HCT116 (cell line): ENCODE results near the gene UBALD2. TPM values are rescaled to one million over a fixed set of nuclear protein-coding genes. Genes with fewer than 3 reads are reported as not detected.

Source experiments
- ATAC-seq: fragments of 200-7000 bp; cut with Tn5 transposase; 2 replicates; pipeline ENCODE4 v1.9.1; 2020; ENCODE audit warnings: mild to moderate bottlenecking, moderate library complexity
- BruUV-seq: library from RNA; stranded (reverse); fragments of 400-500 nt; replicated peaks from 2 replicates; lab custom pipeline; 2021; lab: Mats Ljungman, UMichigan
- CTCF ChIA-PET: fragments of 300-600 bp; sonication (Branson Sonifier 250); formaldehyde crosslinking; loops from one replicate; lab custom pipeline; 2021; ENCODE audit warnings: antibody characterized with exemption; lab: Charles Lee
- POLR2A ChIA-PET: fragments of 300-600, 350-600 bp; sonication (Branson Sonifier 250); formaldehyde crosslinking; loops from one replicate; lab custom pipeline; 2021; ENCODE audit warnings: antibody characterized with exemption; lab: Charles Lee
- RAD21 ChIA-PET, 2 experiments: fragments of 300-600 bp; sonication (Branson Sonifier 250); formaldehyde crosslinking; loops; one replicate each; lab custom pipeline; 2023; ENCODE audit warnings: low total read pairs in 2 of 2; ENCODE audit not compliant: uncharacterized antibody in 2 of 2, unreplicated experiment in 2 of 2, low non-redundant PET in 1 of 2; lab: Charles Lee
- DNase-seq: peaks from one replicate; pipeline ENCODE4 v3.0.0-alpha.2; 2010; ENCODE audit warnings: low read depth, low spot score
- H2AFZ ChIP-seq: fragments of 200-600 bp; shearing (Covaris generic), sonication (generic); 2 replicates; pipeline ENCODE4 v1.6.1; 2017; ENCODE audit warnings: low read depth, mixed run types, mixed read lengths, antibody characterized with exemption, low read length; ENCODE audit not compliant: poor library complexity, severe bottlenecking
- H3K27ac ChIP-seq: 2 replicates; pipeline ENCODE4 v1.5.1; 2012; ENCODE audit warnings: low read depth, low read length
- H3K27me3 ChIP-seq: fragments of 200-600 bp; sonication (generic); 2 replicates; pipeline ENCODE4 v1.6.1; 2016; ENCODE audit warnings: mixed run types, low read length, mixed read lengths; ENCODE audit not compliant: insufficient read depth
- H3K36me3 ChIP-seq, 2 experiments: fragments of 200-500 bp in 1 of 2; fragments of 200-600 bp in 1 of 2; sonication (Bioruptor generic) in 1 of 2; sonication (generic) in 1 of 2; 2 replicates each; pipeline versions ENCODE4 v1.5.1 to v1.6.1; 2014 to 2016; ENCODE audit warnings: low read length in 2 of 2, inconsistent platforms in 1 of 2, mixed read lengths in 1 of 2, mixed run types in 1 of 2; ENCODE audit not compliant: insufficient read depth in 2 of 2, control insufficient read depth in 1 of 2
- H3K4me1 ChIP-seq, 2 experiments: fragments of 200-600 bp in 1 of 2; sonication (generic) in 1 of 2; 2 replicates each; pipeline versions ENCODE4 v1.5.1 to v1.6.1; 2012 to 2017; ENCODE audit warnings: low read length in 2 of 2, inconsistent platforms in 1 of 2, mild to moderate bottlenecking in 1 of 2, mixed read lengths in 1 of 2, mixed run types in 1 of 2, moderate library complexity in 1 of 2; ENCODE audit not compliant: insufficient read depth in 2 of 2, control insufficient read depth in 1 of 2
- H3K4me2 ChIP-seq: fragments of 200-600 bp; sonication (generic); 2 replicates; pipeline ENCODE4 v1.6.1; 2017; ENCODE audit warnings: mixed run types, low read length, mixed read lengths
- H3K4me3 ChIP-seq, 2 experiments: fragments of 200-600 bp in 1 of 2; sonication (generic) in 1 of 2; replicated peaks in 1 of 2; 2 replicates each; pipeline ENCODE4 v1.5.1; 2011 to 2016; ENCODE audit warnings: low read length in 2 of 2, control low read depth in 1 of 2, low read depth in 1 of 2, mild to moderate bottlenecking in 1 of 2, mixed read lengths in 1 of 2, mixed run types in 1 of 2
- H3K79me2 ChIP-seq: fragments of 200-600 bp; sonication (generic); 2 replicates; pipeline ENCODE4 v1.6.1; 2017; ENCODE audit warnings: mild to moderate bottlenecking, mixed run types, low read length, moderate library complexity, mixed read lengths; ENCODE audit not compliant: insufficient read depth
- H3K9ac ChIP-seq: fragments of 200-600 bp; sonication (generic); 2 replicates; pipeline ENCODE4 v1.6.1; 2016; ENCODE audit warnings: low read length, mixed read lengths
- H3K9me2 ChIP-seq: fragments of 200-600 bp; sonication (generic), shearing (Covaris generic); 2 replicates; pipeline ENCODE4 v1.6.1; 2017; ENCODE audit warnings: mixed run types, mild to moderate bottlenecking, moderate library complexity; ENCODE audit not compliant: insufficient read depth
- H3K9me3 ChIP-seq, 2 experiments: fragments of 200-500 bp in 1 of 2; fragments of 200-600 bp in 1 of 2; sonication (Bioruptor generic) in 1 of 2; sonication (generic) in 1 of 2; 2 replicates each; pipeline ENCODE4 v1.6.1; 2014 to 2017; ENCODE audit warnings: low read length in 2 of 2, mixed read lengths in 2 of 2, inconsistent platforms in 1 of 2, low read depth in 1 of 2, mild to moderate bottlenecking in 1 of 2, mixed run types in 1 of 2, moderate library complexity in 1 of 2; ENCODE audit not compliant: control insufficient read depth in 1 of 2, insufficient read depth in 1 of 2
- H4K20me1 ChIP-seq: fragments of 200-600 bp; sonication (generic), shearing (Covaris generic); 2 replicates; pipeline ENCODE4 v1.6.1; 2017; ENCODE audit warnings: mixed run types, mild to moderate bottlenecking, moderate library complexity; ENCODE audit not compliant: insufficient read depth
- ATF3 ChIP-seq: IDR thresholded peaks from 2 replicates; pipeline ENCODE4 v1.6.1; 2012
- CEBPB ChIP-seq: IDR thresholded peaks from 2 replicates; pipeline ENCODE4 v1.6.1; 2012; ENCODE audit warnings: low read depth
- EGR1 ChIP-seq: IDR thresholded peaks from 2 replicates; pipeline ENCODE4 v1.6.1; 2012; ENCODE audit warnings: low read depth
- ELF1 ChIP-seq: IDR thresholded peaks from 2 replicates; pipeline ENCODE4 v1.6.1; 2012; ENCODE audit warnings: low read depth, borderline replicate concordance
- EZH2phosphoT487 ChIP-seq: fragments of 200-600 bp; IDR thresholded peaks from 2 replicates; pipeline ENCODE4 v1.6.1; 2018; ENCODE audit warnings: antibody characterized with exemption, borderline replicate concordance
- FOSL1 ChIP-seq: IDR thresholded peaks from 2 replicates; pipeline ENCODE4 v1.6.1; 2012; ENCODE audit warnings: low read depth
- JUND ChIP-seq: IDR thresholded peaks from 2 replicates; pipeline ENCODE4 v1.6.1; 2012
- MAX ChIP-seq: IDR thresholded peaks from 2 replicates; pipeline ENCODE4 v1.6.1; 2012
- POLR2A ChIP-seq: IDR thresholded peaks from 2 replicates; pipeline ENCODE4 v1.7.0; 2011; ENCODE audit warnings: borderline replicate concordance; ENCODE audit not compliant: insufficient read depth, insufficient read length; ENCODE audit errors: extremely low read depth
- POLR2AphosphoS5 ChIP-seq: IDR thresholded peaks from 2 replicates; pipeline ENCODE4 v1.6.1; 2011; ENCODE audit warnings: mild to moderate bottlenecking, low read depth, low read length, moderate library complexity
- RAD21 ChIP-seq: IDR thresholded peaks from 2 replicates; pipeline ENCODE4 v1.6.1; 2012; ENCODE audit warnings: low read depth, mild to moderate bottlenecking
- REST ChIP-seq: IDR thresholded peaks from 2 replicates; pipeline ENCODE4 v1.6.1; 2012; ENCODE audit warnings: low read depth
- SIN3A ChIP-seq: IDR thresholded peaks from 2 replicates; pipeline ENCODE4 v1.6.1; 2012; ENCODE audit warnings: low read depth
- SP1 ChIP-seq: IDR thresholded peaks from 2 replicates; pipeline ENCODE4 v1.6.1; 2012; ENCODE audit warnings: low read depth
- SRF ChIP-seq: IDR thresholded peaks from 2 replicates; pipeline ENCODE4 v1.6.1; 2012; ENCODE audit warnings: low read depth
- YY1 ChIP-seq: IDR thresholded peaks from 2 replicates; pipeline ENCODE4 v1.6.1; 2011; ENCODE audit warnings: low read length, low read depth, moderate library complexity, mild to moderate bottlenecking; ENCODE audit not compliant: insufficient replicate concordance; ENCODE audit errors: extremely low read depth
- ZNF274 ChIP-seq: fragments of 200-500 bp; sonication (Bioruptor generic); IDR thresholded peaks from 2 replicates; pipeline ENCODE4 v1.6.1; 2014; ENCODE audit warnings: mild to moderate bottlenecking, low read depth, low read length, inconsistent platforms
- intact Hi-C: fragments of 100-400 bp; cut with micrococcal nuclease; formaldehyde crosslinking; loops from 2 replicates; pipeline ENCODE4 v1.10.0; 2022
- total RNA-seq: library from RNA; stranded (reverse); gene quantifications from one replicate; pipeline ENCODE4 v1.2.1, GENCODE V29; 2021; ENCODE audit not compliant: unreplicated experiment

The UBALD2 gene
- total RNA-seq, 1 experiment from 2014 or later, result 94.3 TPM

- Histone ChIP-seq H3K4me2 (no peak overlapping the region), H3K9me3 (no peaks in the 10 kb centered on the region), H3K4me3 (no peak overlapping the region), H3K27ac (no peak overlapping the region), H3K4me1 (peaks cover 2 to 21% of the 10 kb centered on the region in 2 experiments; a peak in 3 of 4 replicates), H2AFZ (no peak overlapping the region), H4K20me1 (no peaks in the 10 kb centered on the region), H3K27me3 (no peaks in the 10 kb centered on the region), H3K36me3 (no peaks in the 10 kb centered on the region), H3K79me2 (no peaks in the 10 kb centered on the region), H3K9ac (no peak overlapping the region), H3K9me2 (no peaks in the 10 kb centered on the region)
- intact Hi-C loops, result no loop called here
- TF ChIP-seq FOSL1 (no peak), MAX (no peak), SRF (no peak), JUND (no peak), YY1 (no peak), ELF1 (no peak), ZNF274 (no peak), POLR2A (no peak), CEBPB (no peak), POLR2AphosphoS5 (no peak), REST (no peak), ATF3 (no peak), SP1 (no peak), RAD21 (no peak), EZH2phosphoT487 (no peak), SIN3A (no peak), EGR1 (no peak)
- BruUV-seq, result no TSS peak
- ATAC-seq (no peak), DNase-seq (no peak)
- ChIA-PET POLR2A (interaction anchor here (0.6 to 3.2 kb wide), 2 partner anchors 10 to 14 kb away, joined by 4 to 17 read pairs; partner anchors contain the start of gene UBALD2), RAD21 (no interaction called here), CTCF (no interaction called here)
Observed at GRCh38 chr17:76254275-76254674, 10.9 kb upstream of the UBALD2 start.
